ENCODE results near the gene FAM193A. TPM values are rescaled to one million over a fixed set of nuclear protein-coding genes. Genes with fewer than 3 reads are reported as not detected.

The FAM193A gene
- total and polyA plus RNA-seq, 2 donors (not counting 1 experiment from before 2014, with no cell fraction given) = 16.0 to 62.7 TPM

GRCh38 chr4:2761035-2761923 is 224.8 kb downstream of the FAM193A start:
- no peaks in the 10 kb centered on the region for H3K27me3 Mint-ChIP-seq
- intact Hi-C loops (cut with micrococcal nuclease) = no loop called here
- Histone ChIP-seq H3K4me1 (ENCODE audit: control insufficient read depth in 2 of 2, insufficient read depth in 2 of 2, low read length in 2 of 2) (peaks cover 8 to 28% of the 10 kb centered on the region in 2 donors), H3K36me3 (replicated peaks in 1 of 2; ENCODE audit: control extremely low read depth in 1 of 2, control insufficient read depth in 1 of 2, extremely low read depth in 1 of 2, insufficient read depth in 2 of 2, low read length in 1 of 2) (no peaks in the 10 kb centered on the region), H4K20me1 (ENCODE audit: control insufficient read depth, insufficient read depth, low read length, poor library complexity, severe bottlenecking) (no peaks in the 10 kb centered on the region), H3K9ac (ENCODE audit: low read length) (no peak overlapping the region), H3K4me2 (replicated peaks; ENCODE audit: low read depth, low read length, poor library complexity, severe bottlenecking) (no peak overlapping the region), H3K27me3 (replicated peaks in 1 of 4; ENCODE audit: control extremely low read depth in 1 of 4, control insufficient read depth in 3 of 4, insufficient read depth in 4 of 4, low read length in 3 of 4) (no peaks in the 10 kb centered on the region), H3K79me2 (ENCODE audit: control insufficient read depth, insufficient read depth, low read length) (no peaks in the 10 kb centered on the region), H3K4me3 (ENCODE audit: control extremely low read depth in 1 of 5, extremely low read depth in 1 of 5, insufficient read depth in 1 of 5, low read depth in 2 of 5, low read length in 4 of 5) (no peak overlapping the region), H2AFZ (ENCODE audit: insufficient read depth, low read depth, low read length, poor library complexity, severe bottlenecking) (no peak overlapping the region), H3K9me3 (ENCODE audit: control extremely low read depth in 1 of 3, control insufficient read depth in 2 of 3, insufficient read depth in 1 of 3, low read length in 2 of 3) (no peaks in the 10 kb centered on the region), H3K27ac (ENCODE audit: low read length in 2 of 2) (no peak overlapping the region)
- no peak overlapping the region for H3K4me3 Mint-ChIP-seq
- WGBS (ENCODE audit: insufficient coverage) = 60% methylated on average over 13 of the region's 14 CpGs
- no peak for DNase-seq
- CTCF ChIA-PET = interaction anchor here (1.6 kb wide), 1 partner anchor 189 kb away, joined by 3 read pairs; no protein-coding TSS in a partner anchor
- H3K4me1 Mint-ChIP-seq = peaks cover 21% of the 10 kb centered on the region
- TF ChIP-seq CTCF (IDR thresholded peaks at IDR 0.05) (no peak), EZH2 (IDR thresholded peaks at IDR 0.05; ENCODE audit: borderline replicate concordance, insufficient read depth, low read depth, low read length, poor library complexity, severe bottlenecking) (no peak)
- no peak for ATAC-seq (ENCODE audit: low read depth)
- no peak overlapping the region for H3K27ac Mint-ChIP-seq
- POLR2A ChIA-PET = no interaction called here
- H3K9me3 Mint-ChIP-seq (ENCODE audit: insufficient read depth) = no peaks in the 10 kb centered on the region

- H3K4me1 ChIP-seq (ENCODE audit: control insufficient read depth in 2 of 2, insufficient read depth in 2 of 2, low read length in 2 of 2) = peaks cover 5 to 21% of the 10 kb centered on the region in 2 donors
- no peaks in the 10 kb centered on the region for H3K9me3 Mint-ChIP-seq (ENCODE audit: insufficient read depth)
- ChIA-PET POLR2A (interaction anchor here (1.2 to 1.8 kb wide), 2 partner anchors 16 to 52 kb away, joined by 4 read pairs; no protein-coding TSS in a partner anchor), CTCF (interaction anchor here (0.8 to 1.6 kb wide), 5 partner anchors 24 to 188 kb away, joined by 3 to 5 read pairs (median 3); no protein-coding TSS in a partner anchor)
- H3K9ac ChIP-seq (ENCODE audit: low read length) = no peak overlapping the region
- H3K4me3 ChIP-seq (ENCODE audit: control extremely low read depth in 1 of 5, extremely low read depth in 1 of 5, insufficient read depth in 1 of 5, low read depth in 2 of 5, low read length in 4 of 5) = no peak overlapping the region
- H3K27ac Mint-ChIP-seq = peak overlapping the region; percentile 53
- TF ChIP-seq EZH2 (IDR thresholded peaks at IDR 0.05; ENCODE audit: borderline replicate concordance, insufficient read depth, low read depth, low read length, poor library complexity, severe bottlenecking) = no peak
- no peak for TF ChIP-seq CTCF (IDR thresholded peaks at IDR 0.05)
- H3K79me2 ChIP-seq (ENCODE audit: control insufficient read depth, insufficient read depth, low read length) = no peaks in the 10 kb centered on the region
- DNase-seq = no peak
- peaks cover 17% of the 10 kb centered on the region for H3K4me1 Mint-ChIP-seq
- intact Hi-C loops (cut with micrococcal nuclease) = no loop called here
- 82% methylated on average over 5 of the region's 5 CpGs for WGBS (ENCODE audit: insufficient coverage)
- no peaks in the 10 kb centered on the region for H3K27me3 ChIP-seq (replicated peaks in 1 of 4; ENCODE audit: control extremely low read depth in 1 of 4, control insufficient read depth in 3 of 4, insufficient read depth in 4 of 4, low read length in 3 of 4)
- no peak for ATAC-seq (ENCODE audit: low read depth)
- no peaks in the 10 kb centered on the region for H3K27me3 Mint-ChIP-seq
- H3K4me3 Mint-ChIP-seq = no peak overlapping the region
- no peak overlapping the region for H3K27ac ChIP-seq (ENCODE audit: low read length in 2 of 2)
- no peaks in the 10 kb centered on the region for H4K20me1 ChIP-seq (ENCODE audit: control insufficient read depth, insufficient read depth, low read length, poor library complexity, severe bottlenecking)
- H3K4me2 ChIP-seq (replicated peaks; ENCODE audit: low read depth, low read length, poor library complexity, severe bottlenecking) = no peak overlapping the region
- H3K9me3 ChIP-seq (ENCODE audit: control extremely low read depth in 1 of 3, control insufficient read depth in 2 of 3, insufficient read depth in 1 of 3, low read length in 2 of 3) = peaks cover 0 to 3% (median 0%) of the 10 kb centered on the region in 3 donors
- H3K36me3 ChIP-seq (replicated peaks in 1 of 2; ENCODE audit: control extremely low read depth in 1 of 2, control insufficient read depth in 1 of 2, extremely low read depth in 1 of 2, insufficient read depth in 2 of 2, low read length in 1 of 2) = no peaks in the 10 kb centered on the region
- H2AFZ ChIP-seq (ENCODE audit: insufficient read depth, low read depth, low read length, poor library complexity, severe bottlenecking) = no peak overlapping the region
Measured at GRCh38 chr4:2762048-2762447, 225.6 kb downstream of the FAM193A start.

Data from B cell (primary cell).